GM08714 (cell line): Measurements from ENCODE around the gene APBB2.
"Not testable (repeated sequence)": the region's sequence is repeated elsewhere in the genome, so short reads cannot be mapped to it uniquely, and the experiment has no call there.

Source experiments
- H3K4me3 ChIP-seq: fragments of 200-500 bp; sonication (Bioruptor generic); 2 replicates; pipeline ENCODE4 v1.5.1; 2014; ENCODE audit warnings: mild to moderate bottlenecking, low read length, inconsistent platforms
- ZNF274 ChIP-seq: IDR thresholded peaks from 2 replicates; pipeline ENCODE4 v1.6.1; 2012; ENCODE audit warnings: mild to moderate bottlenecking, low read depth, low read length

APBB2 gene

GRCh38 chr4:40916218-40916555 lies 298.2 kb downstream of the APBB2 start:
- TF ChIP-seq ZNF274, result no peak
- no peak overlapping the region for H3K4me3 ChIP-seq

- no peak for TF ChIP-seq ZNF274
- no peak overlapping the region for H3K4me3 ChIP-seq
Measured at GRCh38 chr4:40915318-40916217, 298.8 kb downstream of the APBB2 start.

- TF ChIP-seq ZNF274, result no peak
- H3K4me3 ChIP-seq, result no peak overlapping the region
Measured at GRCh38 chr4:40912460-40913184, 301.7 kb downstream of the APBB2 start.

GRCh38 chr4:40910706-40911105 lies 303.6 kb downstream of the APBB2 start:
- no peak for TF ChIP-seq ZNF274
- no peak overlapping the region for H3K4me3 ChIP-seq

- no peak for TF ChIP-seq ZNF274
- no peak overlapping the region for H3K4me3 ChIP-seq
Measured at GRCh38 chr4:40909363-40909876, 304.9 kb downstream of the APBB2 start.

GRCh38 chr4:40908702-40909362 lies 305.5 kb downstream of the APBB2 start:
- no peak overlapping the region for H3K4me3 ChIP-seq
- TF ChIP-seq ZNF274, result no peak

GRCh38 chr4:40908297-40908696 lies 306.0 kb downstream of the APBB2 start:
- H3K4me3 ChIP-seq, result no peak overlapping the region
- no peak for TF ChIP-seq ZNF274

- TF ChIP-seq ZNF274, result no peak
- H3K4me3 ChIP-seq, result no peak overlapping the region
Measured at GRCh38 chr4:40905414-40905813, 308.9 kb downstream of the APBB2 start.

GRCh38 chr4:40900531-40900930 lies 313.8 kb downstream of the APBB2 start:
- H3K4me3 ChIP-seq, result not testable (repeated sequence)

- no peak overlapping the region for H3K4me3 ChIP-seq
- no peak for TF ChIP-seq ZNF274
Measured at GRCh38 chr4:40897557-40898203, 316.7 kb downstream of the APBB2 start.

GRCh38 chr4:40890764-40891163 lies 323.6 kb downstream of the APBB2 start:
- no peak for TF ChIP-seq ZNF274
- no peak overlapping the region for H3K4me3 ChIP-seq

- no peak overlapping the region for H3K4me3 ChIP-seq
- no peak for TF ChIP-seq ZNF274
Measured at GRCh38 chr4:40890199-40890598, 324.1 kb downstream of the APBB2 start.

GRCh38 chr4:40888933-40889332 lies 325.4 kb downstream of the APBB2 start:
- no peak overlapping the region for H3K4me3 ChIP-seq
- TF ChIP-seq ZNF274, result no peak

- TF ChIP-seq ZNF274, result no peak
- no peak overlapping the region for H3K4me3 ChIP-seq
Measured at GRCh38 chr4:40887764-40888131, 326.6 kb downstream of the APBB2 start.
